Measurements from ENCODE around the gene TGFBR1. TPM values are rescaled to one million over a fixed set of nuclear protein-coding genes. Genes with fewer than 3 reads are reported as not detected.

The TGFBR1 gene
- polyA plus RNA-seq (70.6 and 78.0 TPM in 2 replicates), polyA minus RNA-seq (160 and 168 TPM in 2 replicates)

DNA sequence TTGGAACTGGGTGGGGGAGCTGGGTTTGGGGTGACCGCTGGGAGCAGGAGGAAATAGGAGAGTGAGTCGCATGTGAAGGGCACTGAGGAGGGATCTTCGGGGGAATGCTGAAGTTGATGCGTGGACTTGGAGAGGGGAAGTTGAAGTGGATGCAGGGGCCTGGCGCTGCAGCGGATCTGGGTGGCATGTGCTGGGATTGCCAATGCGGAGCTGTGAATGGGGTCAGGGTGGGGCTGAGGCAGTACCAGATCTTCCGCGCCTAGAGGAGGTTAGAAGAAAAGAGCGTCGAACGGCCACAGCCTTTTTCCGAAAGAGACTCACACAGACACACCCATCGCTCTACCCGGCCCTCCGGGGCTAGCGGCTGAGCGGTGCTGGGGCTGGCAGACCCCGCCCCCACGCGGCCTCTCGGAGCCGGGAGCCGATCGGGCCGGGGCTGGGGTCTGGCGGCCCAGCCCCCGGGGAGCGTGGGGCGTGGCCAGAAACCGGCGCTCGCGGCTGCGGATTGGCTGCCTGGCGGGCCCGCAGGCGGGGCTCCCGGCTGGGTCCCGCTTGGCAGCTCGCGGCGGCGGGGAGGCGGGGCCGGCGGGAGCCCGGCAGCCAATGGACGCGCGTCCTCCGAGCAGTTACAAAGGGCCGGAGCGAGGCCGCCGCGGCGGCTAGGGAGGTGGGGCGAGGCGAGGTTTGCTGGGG lies at the start of gene TGFBR1:
TGFBR1 (plus strand) TSS at position 655 of the 693 bp plus-strand sequence. CDS start 93 bp downstream, outside the sequence.
- Histone ChIP-seq H3K27me3 (ENCODE audit: insufficient read depth, low read depth, low read length) (no peaks in the 10 kb centered on the region), H3F3A (ENCODE audit: insufficient read depth, low read length, poor library complexity, severe bottlenecking) (no peaks in the 10 kb centered on the region), H3K9ac (ENCODE audit: low read length) (peak within 1 kb of the TSS; percentile 84), H3K27ac (ENCODE audit: low read length) (peak within 1 kb of the TSS; percentile 64), H3K79me2 (replicated peaks; ENCODE audit: insufficient read depth, low read length) (peaks cover 42% of the 10 kb centered on the region), H3K36me3 (ENCODE audit: insufficient read depth, low read length) (no peaks in the 10 kb centered on the region), H3K9me3 (ENCODE audit: low read length) (no peaks in the 10 kb centered on the region), H3K4me2 (ENCODE audit: low read length) (peak within 1 kb of the TSS; percentile 85), H2AFZ (ENCODE audit: low read depth, low read length) (peak within 1 kb of the TSS; percentile 71), H3K4me3 (ENCODE audit: low read length) (peak within 1 kb of the TSS; percentile 90), H4K20me1 (ENCODE audit: insufficient read depth) (no peaks in the 10 kb centered on the region), H3K9me2 (ENCODE audit: insufficient read depth, low read length) (no peaks in the 10 kb centered on the region)
- TF ChIP-seq MXI1 (conservative IDR thresholded peaks at IDR 0.05; ENCODE audit: poor library complexity, severe bottlenecking): peak; percentile 63
- TF ChIP-seq SMC3 (conservative IDR thresholded peaks at IDR 0.05; ENCODE audit: poor library complexity): peak; percentile 53
- no peak for TF ChIP-seq TAF1 (IDR thresholded peaks at IDR 0.05; ENCODE audit: low read depth)
- TF ChIP-seq, protein P1, sequence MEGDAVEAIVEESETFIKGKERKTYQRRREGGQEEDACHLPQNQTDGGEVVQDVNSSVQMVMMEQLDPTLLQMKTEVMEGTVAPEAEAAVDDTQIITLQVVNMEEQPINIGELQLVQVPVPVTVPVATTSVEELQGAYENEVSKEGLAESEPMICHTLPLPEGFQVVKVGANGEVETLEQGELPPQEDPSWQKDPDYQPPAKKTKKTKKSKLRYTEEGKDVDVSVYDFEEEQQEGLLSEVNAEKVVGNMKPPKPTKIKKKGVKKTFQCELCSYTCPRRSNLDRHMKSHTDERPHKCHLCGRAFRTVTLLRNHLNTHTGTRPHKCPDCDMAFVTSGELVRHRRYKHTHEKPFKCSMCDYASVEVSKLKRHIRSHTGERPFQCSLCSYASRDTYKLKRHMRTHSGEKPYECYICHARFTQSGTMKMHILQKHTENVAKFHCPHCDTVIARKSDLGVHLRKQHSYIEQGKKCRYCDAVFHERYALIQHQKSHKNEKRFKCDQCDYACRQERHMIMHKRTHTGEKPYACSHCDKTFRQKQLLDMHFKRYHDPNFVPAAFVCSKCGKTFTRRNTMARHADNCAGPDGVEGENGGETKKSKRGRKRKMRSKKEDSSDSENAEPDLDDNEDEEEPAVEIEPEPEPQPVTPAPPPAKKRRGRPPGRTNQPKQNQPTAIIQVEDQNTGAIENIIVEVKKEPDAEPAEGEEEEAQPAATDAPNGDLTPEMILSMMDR (IDR thresholded peaks at IDR 0.05; ENCODE audit: poor library complexity, severe bottlenecking): peak; percentile 48
- TF ChIP-seq, protein P2, sequence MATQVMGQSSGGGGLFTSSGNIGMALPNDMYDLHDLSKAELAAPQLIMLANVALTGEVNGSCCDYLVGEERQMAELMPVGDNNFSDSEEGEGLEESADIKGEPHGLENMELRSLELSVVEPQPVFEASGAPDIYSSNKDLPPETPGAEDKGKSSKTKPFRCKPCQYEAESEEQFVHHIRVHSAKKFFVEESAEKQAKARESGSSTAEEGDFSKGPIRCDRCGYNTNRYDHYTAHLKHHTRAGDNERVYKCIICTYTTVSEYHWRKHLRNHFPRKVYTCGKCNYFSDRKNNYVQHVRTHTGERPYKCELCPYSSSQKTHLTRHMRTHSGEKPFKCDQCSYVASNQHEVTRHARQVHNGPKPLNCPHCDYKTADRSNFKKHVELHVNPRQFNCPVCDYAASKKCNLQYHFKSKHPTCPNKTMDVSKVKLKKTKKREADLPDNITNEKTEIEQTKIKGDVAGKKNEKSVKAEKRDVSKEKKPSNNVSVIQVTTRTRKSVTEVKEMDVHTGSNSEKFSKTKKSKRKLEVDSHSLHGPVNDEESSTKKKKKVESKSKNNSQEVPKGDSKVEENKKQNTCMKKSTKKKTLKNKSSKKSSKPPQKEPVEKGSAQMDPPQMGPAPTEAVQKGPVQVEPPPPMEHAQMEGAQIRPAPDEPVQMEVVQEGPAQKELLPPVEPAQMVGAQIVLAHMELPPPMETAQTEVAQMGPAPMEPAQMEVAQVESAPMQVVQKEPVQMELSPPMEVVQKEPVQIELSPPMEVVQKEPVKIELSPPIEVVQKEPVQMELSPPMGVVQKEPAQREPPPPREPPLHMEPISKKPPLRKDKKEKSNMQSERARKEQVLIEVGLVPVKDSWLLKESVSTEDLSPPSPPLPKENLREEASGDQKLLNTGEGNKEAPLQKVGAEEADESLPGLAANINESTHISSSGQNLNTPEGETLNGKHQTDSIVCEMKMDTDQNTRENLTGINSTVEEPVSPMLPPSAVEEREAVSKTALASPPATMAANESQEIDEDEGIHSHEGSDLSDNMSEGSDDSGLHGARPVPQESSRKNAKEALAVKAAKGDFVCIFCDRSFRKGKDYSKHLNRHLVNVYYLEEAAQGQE (IDR thresholded peaks at IDR 0.05; ENCODE audit: borderline replicate concordance): no peak
- peak; percentile 87 for TF ChIP-seq POLR2AphosphoS5 (IDR thresholded peaks at IDR 0.05)
- TF ChIP-seq EZH2 (IDR thresholded peaks at IDR 0.05; ENCODE audit: borderline replicate concordance, insufficient read depth, low read length, poor library complexity, severe bottlenecking): no peak
- TF ChIP-seq EP300 (conservative IDR thresholded peaks at IDR 0.05; ENCODE audit: poor library complexity, severe bottlenecking): peak; percentile 42
- TF ChIP-seq RAD21 (conservative IDR thresholded peaks at IDR 0.05): peak; percentile 47

DNA sequence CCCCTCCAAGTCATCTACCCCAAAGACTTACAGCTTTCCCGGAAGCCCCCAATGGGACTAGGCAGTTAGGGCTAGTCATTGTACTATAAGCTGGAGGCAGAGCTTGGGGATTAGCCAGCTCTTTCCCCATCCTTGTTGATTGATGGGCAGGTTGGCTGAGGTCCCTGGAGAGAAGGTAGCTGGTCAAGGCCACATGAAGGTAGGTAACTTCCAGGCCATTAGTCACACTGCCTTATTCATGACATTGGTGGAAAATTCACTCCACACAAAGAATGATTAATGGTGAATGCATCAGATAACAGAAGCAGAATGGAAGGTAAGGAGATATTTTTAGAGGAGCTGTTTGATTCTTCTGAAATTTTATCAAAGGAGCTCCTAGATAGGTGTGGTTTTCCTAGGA lies 49.5 kb upstream of the TGFBR1 start:
- TF ChIP-seq, protein P2 (IDR thresholded peaks at IDR 0.05; ENCODE audit: borderline replicate concordance): no peak
- no peak for TF ChIP-seq MXI1 (conservative IDR thresholded peaks at IDR 0.05; ENCODE audit: poor library complexity, severe bottlenecking)
- TF ChIP-seq SMC3 (conservative IDR thresholded peaks at IDR 0.05; ENCODE audit: poor library complexity): no peak
- TF ChIP-seq POLR2AphosphoS5 (IDR thresholded peaks at IDR 0.05): no peak
- no peak for TF ChIP-seq TAF1 (IDR thresholded peaks at IDR 0.05; ENCODE audit: low read depth)
- no peak for TF ChIP-seq RAD21 (conservative IDR thresholded peaks at IDR 0.05)
- TF ChIP-seq, protein P1 (IDR thresholded peaks at IDR 0.05; ENCODE audit: poor library complexity, severe bottlenecking): no peak
- TF ChIP-seq EZH2 (IDR thresholded peaks at IDR 0.05; ENCODE audit: borderline replicate concordance, insufficient read depth, low read length, poor library complexity, severe bottlenecking): no peak
- no peak for TF ChIP-seq EP300 (conservative IDR thresholded peaks at IDR 0.05; ENCODE audit: poor library complexity, severe bottlenecking)
- H4K20me1 ChIP-seq (ENCODE audit: insufficient read depth): no peaks in the 10 kb centered on the region
- H3K9ac ChIP-seq (ENCODE audit: low read length): no peak overlapping the region
- no peak overlapping the region for H3K27ac ChIP-seq (ENCODE audit: low read length)
- no peaks in the 10 kb centered on the region for H3F3A ChIP-seq (ENCODE audit: insufficient read depth, low read length, poor library complexity, severe bottlenecking)
- H3K79me2 ChIP-seq (replicated peaks; ENCODE audit: insufficient read depth, low read length): no peaks in the 10 kb centered on the region
- H3K4me2 ChIP-seq (ENCODE audit: low read length): no peak overlapping the region
- no peak overlapping the region for H3K4me3 ChIP-seq (ENCODE audit: low read length)
- no peaks in the 10 kb centered on the region for H3K36me3 ChIP-seq (ENCODE audit: insufficient read depth, low read length)
- H3K27me3 ChIP-seq (ENCODE audit: insufficient read depth, low read depth, low read length): no peaks in the 10 kb centered on the region
- H3K9me2 ChIP-seq (ENCODE audit: insufficient read depth, low read length): no peaks in the 10 kb centered on the region
- H3K9me3 ChIP-seq (ENCODE audit: low read length): no peaks in the 10 kb centered on the region
- H2AFZ ChIP-seq (ENCODE audit: low read depth, low read length): no peak overlapping the region

Measured in neural cell (in vitro differentiated cells).